Tibial nerve (tissue), 4 donors: ENCODE data around the gene TTLL1.

Source experiments
- CTCF ChIP-seq, 5 experiments: fragments of 200-600 bp in 3 of 5; fragments of 450-650 bp in 2 of 5; sonication (generic) in 3 of 5; IDR thresholded peaks; one replicate each; pipeline ENCODE4 v1.5.1; 2016 to 2019; ENCODE audit warnings: antibody characterized with exemption in 5 of 5, mild to moderate bottlenecking in 3 of 5, moderate library complexity in 2 of 5
- EP300 ChIP-seq, 2 donors: sonication (generic); formaldehyde crosslinking; IDR thresholded peaks; one replicate each; pipeline ENCODE4 v1.6.1; 2017; ENCODE audit warnings: antibody characterized with exemption in 2 of 2, mild to moderate bottlenecking in 1 of 2
- POLR2A ChIP-seq, 2 donors: fragments of 450-650 bp; IDR thresholded peaks; one replicate each; pipeline ENCODE4 v1.6.1; 2017; ENCODE audit warnings: antibody characterized with exemption in 2 of 2, mild to moderate bottlenecking in 2 of 2, moderate library complexity in 2 of 2

GRCh38 chr22:43080616-43081015, 8.6 kb downstream of the TTLL1 start:
- TF ChIP-seq CTCF (IDR thresholded peaks at IDR 0.05): no peak
- TF ChIP-seq POLR2A (IDR thresholded peaks at IDR 0.05): no peak
- no peak for TF ChIP-seq EP300 (IDR thresholded peaks at IDR 0.05)
